Omental fat pad (tissue), 4 donors: Measurements from ENCODE around the gene FARP2. TPM values are rescaled to one million over a fixed set of nuclear protein-coding genes. Genes with fewer than 3 reads are reported as not detected.

Experiments
- ATAC-seq: fragments of 150-250 bp; one replicate; pipeline ENCODE4 v1.9.1; 2016; ENCODE audit warnings: mild to moderate bottlenecking, moderate library complexity; ENCODE audit not compliant: low FRiP score
- DNase-seq: peaks from one replicate; pipeline ENCODE4 v3.0.0-alpha.2; 2019; ENCODE audit warnings: low spot score
- total RNA-seq, 4 donors: library from RNA; depleted of rRNA; stranded (reverse); fragments of >200 nt; gene quantifications; one replicate each; pipeline ENCODE4 v1.1.0, GENCODE V29; 2016
- TF ChIP-seq, protein P1 (sequence below), 3 donors: fragments of 450-650 bp; IDR thresholded peaks; one replicate each; pipeline ENCODE4 v1.5.1; 2016 to 2017; ENCODE audit warnings: antibody characterized with exemption in 3 of 3, mild to moderate bottlenecking in 3 of 3, moderate library complexity in 2 of 3

Gene FARP2
- total RNA-seq, 4 donors from 2014 or later: 27.6 to 65.8 (median 34.1) TPM

- ATAC-seq: no peak
- TF ChIP-seq, protein P1, sequence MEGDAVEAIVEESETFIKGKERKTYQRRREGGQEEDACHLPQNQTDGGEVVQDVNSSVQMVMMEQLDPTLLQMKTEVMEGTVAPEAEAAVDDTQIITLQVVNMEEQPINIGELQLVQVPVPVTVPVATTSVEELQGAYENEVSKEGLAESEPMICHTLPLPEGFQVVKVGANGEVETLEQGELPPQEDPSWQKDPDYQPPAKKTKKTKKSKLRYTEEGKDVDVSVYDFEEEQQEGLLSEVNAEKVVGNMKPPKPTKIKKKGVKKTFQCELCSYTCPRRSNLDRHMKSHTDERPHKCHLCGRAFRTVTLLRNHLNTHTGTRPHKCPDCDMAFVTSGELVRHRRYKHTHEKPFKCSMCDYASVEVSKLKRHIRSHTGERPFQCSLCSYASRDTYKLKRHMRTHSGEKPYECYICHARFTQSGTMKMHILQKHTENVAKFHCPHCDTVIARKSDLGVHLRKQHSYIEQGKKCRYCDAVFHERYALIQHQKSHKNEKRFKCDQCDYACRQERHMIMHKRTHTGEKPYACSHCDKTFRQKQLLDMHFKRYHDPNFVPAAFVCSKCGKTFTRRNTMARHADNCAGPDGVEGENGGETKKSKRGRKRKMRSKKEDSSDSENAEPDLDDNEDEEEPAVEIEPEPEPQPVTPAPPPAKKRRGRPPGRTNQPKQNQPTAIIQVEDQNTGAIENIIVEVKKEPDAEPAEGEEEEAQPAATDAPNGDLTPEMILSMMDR (IDR thresholded peaks at IDR 0.05): no peak
- no peak for DNase-seq
Observed at GRCh38 chr2:241535871-241536655, 180.0 kb downstream of the FARP2 start.

- TF ChIP-seq, protein P1 (IDR thresholded peaks at IDR 0.05): no peak
- ATAC-seq (no peak), DNase-seq (no peak)
Observed at GRCh38 chr2:241538838-241539615, 182.9 kb downstream of the FARP2 start.

DNA sequence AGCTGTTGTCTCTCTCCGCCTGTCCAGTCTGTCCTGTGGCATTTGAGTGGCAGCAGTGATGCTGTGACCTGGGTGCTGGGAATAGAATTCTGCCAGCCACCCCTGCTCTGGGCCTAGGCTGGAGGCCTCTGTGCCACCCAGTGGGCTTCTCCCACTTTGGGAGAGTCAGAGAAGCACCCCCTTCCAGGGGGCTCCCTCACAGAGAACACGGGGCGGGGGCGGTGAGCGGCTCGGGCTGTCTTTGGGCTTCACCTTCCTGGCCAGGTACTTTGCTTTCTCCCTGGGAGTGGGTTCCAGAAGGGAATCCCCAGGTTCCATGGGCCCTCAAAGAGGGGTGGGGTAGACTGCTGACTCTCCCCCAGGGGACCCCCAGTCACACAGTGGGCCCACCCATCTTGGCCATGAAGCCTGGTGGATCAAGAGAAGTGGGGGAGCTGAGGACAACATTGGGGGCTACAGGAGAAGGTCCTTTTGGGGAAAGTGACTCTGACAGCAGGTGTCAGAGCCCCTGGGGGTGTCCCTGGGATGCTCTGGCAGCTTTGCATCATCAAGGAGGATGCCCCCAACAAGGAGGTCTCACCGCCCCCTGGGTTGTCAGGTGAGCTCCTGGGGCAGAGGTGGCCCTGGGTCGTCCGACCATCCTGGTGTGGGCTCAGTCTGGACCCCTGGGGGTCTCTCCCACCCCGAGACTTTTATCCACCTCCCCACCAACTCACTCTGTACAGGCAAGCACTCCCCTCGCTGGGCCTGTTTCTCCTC is 183.7 kb downstream of the FARP2 start:
- TF ChIP-seq, protein P1 (IDR thresholded peaks at IDR 0.05): no peak
- no peak for ATAC-seq

GRCh38 chr2:241540401-241540770 is 184.3 kb downstream of the FARP2 start:
- DNase-seq: no peak
- TF ChIP-seq, protein P1 (IDR thresholded peaks at IDR 0.05): no peak
- ATAC-seq: peak; percentile 25

More for the DNA sequence above, 183.7 kb downstream of the FARP2 start:
- no peak for DNase-seq

DNA sequence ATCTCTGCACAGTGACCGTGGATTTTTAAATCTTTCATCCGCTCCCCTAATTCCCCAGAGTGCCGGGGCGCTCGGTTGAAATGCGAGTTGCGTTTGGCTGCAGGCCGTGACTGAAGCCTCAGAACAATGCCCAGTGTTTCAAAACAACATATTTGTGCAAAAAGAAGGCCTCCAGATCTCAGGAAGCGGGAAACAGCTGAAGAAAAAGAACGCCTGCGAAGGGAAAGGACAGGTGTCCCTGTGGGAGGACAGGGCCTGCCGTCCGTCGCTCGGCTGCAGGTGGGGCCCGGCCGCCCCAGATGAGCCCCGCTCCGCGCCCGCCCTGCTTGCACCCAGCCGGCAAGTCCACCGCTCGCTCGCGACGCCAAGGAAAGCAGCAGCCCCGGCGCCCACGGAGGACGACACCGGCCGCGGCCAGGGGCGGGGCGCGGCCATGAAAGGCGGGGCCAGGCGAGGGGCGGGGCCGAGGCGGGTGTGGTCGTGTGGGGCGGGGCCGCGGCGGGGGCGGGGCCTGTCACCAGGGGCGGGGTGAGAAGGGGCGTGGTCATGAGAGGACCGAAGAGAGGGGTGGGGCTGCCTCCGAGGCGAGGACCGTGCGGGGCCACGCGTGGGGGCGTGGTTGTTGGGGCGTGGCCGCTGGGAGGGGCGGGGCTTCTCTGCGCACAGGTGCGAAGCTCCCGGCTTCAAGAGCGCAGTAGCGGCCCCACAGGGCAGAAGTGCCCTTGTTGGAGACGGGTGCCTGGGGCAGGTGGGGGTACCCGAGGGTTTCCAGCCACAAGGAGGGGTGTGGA is 184.9 kb downstream of the FARP2 start:
- TF ChIP-seq, protein P1 (IDR thresholded peaks at IDR 0.05): no peak
- DNase-seq: no peak
- peak; percentile 33 for ATAC-seq

GRCh38 chr2:241541564-241542277 is 185.6 kb downstream of the FARP2 start:
- TF ChIP-seq, protein P1 (IDR thresholded peaks at IDR 0.05): no peak
- DNase-seq (no peak), ATAC-seq (no peak)
